Nucleus accumbens (tissue), 56 donors: ENCODE results near the gene RAI1.

Source experiments
- DNase-seq, 56 donors: peaks; one replicate each; lab custom pipeline; 2025; lab: John Stamatoyannopoulos, UW

The RAI1 gene

GRCh38 chr17:17696882-17697633 is 15.8 kb downstream of the RAI1 start:
- no peak for DNase-seq

GRCh38 chr17:17698371-17698770 is 17.1 kb downstream of the RAI1 start:
- DNase-seq, result no peak

- DNase-seq, result peak in 1 of 56 donors; percentile 21
Measured at GRCh38 chr17:17698869-17699351, 17.7 kb downstream of the RAI1 start.

- DNase-seq, result no peak
Measured at GRCh38 chr17:17699491-17699890, 18.2 kb downstream of the RAI1 start.

GRCh38 chr17:17700251-17700969 is 19.2 kb downstream of the RAI1 start:
- peak in 5 of 56 donors; percentile 10 to 28 (median 18) for DNase-seq

- no peak for DNase-seq
Measured at GRCh38 chr17:17701112-17701511, 19.9 kb downstream of the RAI1 start.

- DNase-seq, result no peak
Measured at GRCh38 chr17:17701658-17702057, 20.4 kb downstream of the RAI1 start.

- no peak for DNase-seq
Measured at GRCh38 chr17:17702449-17703139, 21.3 kb downstream of the RAI1 start.

- no peak for DNase-seq
Measured at GRCh38 chr17:17703140-17703919, 22.1 kb downstream of the RAI1 start.

- DNase-seq, result no peak
Measured at GRCh38 chr17:17704931-17705330, 23.7 kb downstream of the RAI1 start.

- DNase-seq, result no peak
Measured at GRCh38 chr17:17706140-17707060, 25.1 kb downstream of the RAI1 start.

GRCh38 chr17:17708295-17708694 is 27.0 kb downstream of the RAI1 start:
- no peak for DNase-seq

- no peak for DNase-seq
Measured at GRCh38 chr17:17708816-17709215, 27.6 kb downstream of the RAI1 start.

- DNase-seq, result peak in 3 of 56 donors; percentile 20 to 40 (median 26)
Measured at GRCh38 chr17:17709815-17710321, 28.6 kb downstream of the RAI1 start.

- no peak for DNase-seq
Measured at GRCh38 chr17:17710355-17710727, 29.1 kb downstream of the RAI1 start.

- peak in 24 of 56 donors; percentile 15 to 75 (median 40) for DNase-seq
Measured at GRCh38 chr17:17710728-17711541, 29.7 kb downstream of the RAI1 start.

- no peak for DNase-seq
Measured at GRCh38 chr17:17711641-17712162, 30.4 kb downstream of the RAI1 start.
